Mammary epithelial cell (primary cell): ENCODE data around the gene GJA5.

Source experiments
- CTCF ChIP-seq, 2 donors: IDR thresholded peaks in 1 of 2; conservative IDR thresholded peaks in 1 of 2; 2 replicates each; pipeline ENCODE4 v1.5.1; 2011 to 2012; ENCODE audit warnings: inconsistent platforms in 2 of 2, low read length in 2 of 2, mild to moderate bottlenecking in 2 of 2, control low read depth in 1 of 2, low read depth in 1 of 2; ENCODE audit not compliant: insufficient read depth in 1 of 2; ENCODE audit errors: extremely low read depth in 1 of 2
- EZH2 ChIP-seq: IDR thresholded peaks from 2 replicates; pipeline ENCODE4 v1.6.1; 2012; ENCODE audit warnings: low read length, inconsistent platforms, borderline replicate concordance

- no peak for TF ChIP-seq CTCF (conservative IDR thresholded peaks at IDR 0.05 in 1 of 2, IDR thresholded peaks at IDR 0.05 in 1 of 2; ENCODE audit: extremely low read depth in 1 of 2, insufficient read depth in 1 of 2, low read depth in 1 of 2, low read length in 2 of 2)
- no peak for TF ChIP-seq EZH2
These were observed 11.6 kb downstream of the GJA5 start for GRCh38 chr1:147748676-147749350.
